Right cardiac atrium (tissue), 5 donors: ENCODE measurements around the gene MARCKS. TPM values are rescaled to one million over a fixed set of nuclear protein-coding genes. Genes with fewer than 3 reads are reported as not detected.
"Not testable (repeated sequence)": the region's sequence is repeated elsewhere in the genome, so short reads cannot be mapped to it uniquely, and the experiment has no call there.

Experiments used
- ATAC-seq, 2 donors: fragments of 200-7000 bp; cut with Tn5 transposase; one replicate each; pipeline versions ENCODE4 v1.8.0 to v1.9.1; 2020; ENCODE audit warnings: moderate library complexity in 2 of 2, mild to moderate bottlenecking in 1 of 2
- DNase-seq, 3 donors: peaks; one replicate each; pipeline ENCODE4 v3.0.0-alpha.2; 2020
- H3K27ac ChIP-seq: one replicate; pipeline ENCODE4 v1.5.1; 2013; ENCODE audit warnings: mild to moderate bottlenecking, low read length, control low read depth, moderate library complexity
- H3K27me3 ChIP-seq: one replicate; pipeline ENCODE4 v1.6.1; 2013; ENCODE audit not compliant: control insufficient read depth, insufficient read depth
- H3K4me1 ChIP-seq: one replicate; pipeline ENCODE4 v1.6.1; 2013; ENCODE audit warnings: low read length; ENCODE audit not compliant: control insufficient read depth, insufficient read depth
- H3K4me3 ChIP-seq: one replicate; pipeline ENCODE4 v1.5.1; 2013; ENCODE audit warnings: low read length, control low read depth
- H3K9me3 ChIP-seq: one replicate; pipeline ENCODE4 v1.6.1; 2013; ENCODE audit warnings: low read length; ENCODE audit not compliant: control insufficient read depth
- WGBS: extraction: QIAGEN DNeasy Blood & Tissue Kit; methylation state at CpG from one replicate; pipeline ENCODE4 v1.1.7; 2013; 5-methylcytosine and 5-hydroxymethylcytosine counted together
- intact Hi-C, 4 donors: fragments of 100-400 bp; cut with DNase I; formaldehyde crosslinking; loops; one replicate each; pipeline versions ENCODE4 v1.11.0 to v1.14.0; 2022 to 2023
- polyA plus RNA-seq: library from polyadenylated mRNA; stranded (reverse); fragments of 200-250 nt; gene quantifications from one replicate; pipeline ENCODE4 v1.2.3, GENCODE V29; 2013
- total RNA-seq, 4 donors: library from RNA; stranded (reverse); fragmentation: NEBNext Ultra II Directional; extraction: Animal tissue kit (Norgen Biotek cat#: 25700); gene quantifications; one replicate each; pipeline ENCODE4 v1.2.1, GENCODE V29; 2021
- donor health status: healthy with polysubstance abuse.
- donor health status: DM: no; HTN: yes; CAD: no.
- donor health status: DM: no; HTN: no; CAD: no.
- donor health status: DM: no; HTN: yes; CAD: no; lungs with severe emphysema.
- donor health status: DM: yes; HTN: yes; CAD: no.

The MARCKS gene
- total and polyA plus RNA-seq, 5 donors = 11.0 to 28.9 (median 20.7) TPM

DNA sequence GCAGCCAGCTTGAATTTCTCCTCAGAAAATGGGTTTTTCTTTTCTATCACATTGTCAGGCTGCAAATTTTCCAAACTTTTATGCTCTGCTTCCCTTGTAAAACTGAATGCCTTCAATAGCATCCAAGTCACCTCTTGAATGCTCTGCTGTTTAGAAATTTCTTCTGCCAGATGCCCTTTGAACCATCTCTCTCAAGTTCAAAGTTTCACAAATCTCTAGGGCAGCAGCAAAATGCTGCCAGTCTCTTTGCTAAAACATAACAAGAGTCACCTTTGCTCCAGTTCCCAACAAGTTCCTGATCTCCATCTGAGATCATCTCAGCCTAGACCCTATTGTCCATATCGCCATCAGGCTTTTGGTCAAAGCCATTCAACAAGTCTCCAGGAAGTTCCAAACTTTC lies 53.1 kb downstream of the MARCKS start:
- H3K9me3 ChIP-seq, H3K27ac ChIP-seq, H3K27me3 ChIP-seq, H3K4me1 ChIP-seq, H3K4me3 ChIP-seq, intact Hi-C loops, DNase-seq, ATAC-seq: not testable (repeated sequence)
- 75% methylated on average over 1 of the region's 1 CpG for WGBS

Other genes starting within 250 kb of the MARCKS start
- 10 to 100 TPM; 46.4 to 51.6 (median 49.0) TPM for gene HDAC2, start 113.8 kb downstream of the MARCKS start, total RNA-seq
- gene HDAC2, start 113.8 kb downstream of the MARCKS start, polyA plus RNA-seq = 44.4 TPM